IPS-NIHi7 (cell line): Measurements from ENCODE around the gene SLC23A3.

Experiments
- DNase-seq: peaks from one replicate; pipeline ENCODE4 v3.0.0; 2012; ENCODE audit warnings: mixed read lengths; ENCODE audit errors: extremely low spot score

The SLC23A3 gene

DNA sequence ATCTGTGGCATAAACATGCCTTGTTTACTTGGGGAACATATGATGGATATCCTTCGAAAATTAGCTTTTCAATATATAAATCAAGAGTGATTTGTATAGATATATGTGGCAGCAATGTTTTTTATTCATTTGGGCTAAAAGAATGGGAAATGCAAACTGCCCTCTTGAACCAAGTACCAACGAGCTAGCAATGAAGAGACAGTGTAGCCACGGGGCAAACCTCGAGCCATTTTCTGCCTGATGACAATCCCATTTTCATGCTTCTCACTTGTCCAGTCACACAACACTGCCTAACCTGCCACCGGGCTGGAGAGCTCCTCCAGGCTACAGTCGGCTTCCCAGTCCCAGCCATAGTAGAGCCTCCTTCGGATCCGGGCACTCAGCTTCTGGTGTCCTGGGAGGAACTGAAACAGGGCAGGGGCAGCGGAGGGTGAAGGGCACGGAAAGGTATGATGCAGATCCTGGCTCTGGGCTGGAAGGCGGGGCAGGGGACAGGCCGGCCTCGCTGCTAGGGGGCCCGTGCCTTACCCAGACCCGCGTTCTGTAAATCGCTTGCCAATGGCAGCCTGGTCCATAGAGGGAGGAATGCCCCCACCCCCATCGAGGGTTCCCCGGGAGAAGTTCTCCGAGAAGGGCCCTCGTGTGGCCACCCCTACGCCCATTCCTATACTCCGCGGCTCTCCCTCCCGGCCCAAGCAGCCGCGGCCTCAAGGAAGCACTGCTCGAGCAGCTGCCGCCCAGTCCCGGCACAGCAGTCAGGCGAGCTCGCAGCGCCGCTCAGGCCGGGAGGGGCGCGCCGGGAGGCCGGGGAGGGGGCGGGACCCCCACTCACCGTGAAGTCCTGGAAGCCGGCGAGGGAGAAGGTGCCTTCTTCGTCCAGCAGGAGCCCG, 6.3 kb upstream of the SLC23A3 start:
- peak; percentile 44 for DNase-seq

DNA sequence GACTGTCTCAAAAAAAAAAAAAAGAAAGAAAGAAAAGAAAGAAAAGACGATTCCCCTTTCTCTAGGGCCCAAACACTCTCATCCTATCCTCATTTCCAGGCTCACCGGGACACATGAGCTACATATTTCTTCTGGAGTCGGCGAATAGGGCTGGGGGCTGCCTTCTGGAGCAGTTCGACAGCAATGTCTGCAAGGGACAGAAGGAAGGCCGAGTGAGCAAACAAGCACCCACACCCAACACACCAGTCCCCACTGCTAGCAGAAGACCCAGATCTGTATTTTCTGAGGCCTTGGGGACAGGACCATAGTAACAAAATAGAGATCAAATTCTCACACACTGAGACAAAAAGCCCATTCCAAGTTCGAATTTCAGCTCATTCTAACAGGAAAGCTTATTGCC, 5.7 kb upstream of the SLC23A3 start:
- no peak for DNase-seq

DNA sequence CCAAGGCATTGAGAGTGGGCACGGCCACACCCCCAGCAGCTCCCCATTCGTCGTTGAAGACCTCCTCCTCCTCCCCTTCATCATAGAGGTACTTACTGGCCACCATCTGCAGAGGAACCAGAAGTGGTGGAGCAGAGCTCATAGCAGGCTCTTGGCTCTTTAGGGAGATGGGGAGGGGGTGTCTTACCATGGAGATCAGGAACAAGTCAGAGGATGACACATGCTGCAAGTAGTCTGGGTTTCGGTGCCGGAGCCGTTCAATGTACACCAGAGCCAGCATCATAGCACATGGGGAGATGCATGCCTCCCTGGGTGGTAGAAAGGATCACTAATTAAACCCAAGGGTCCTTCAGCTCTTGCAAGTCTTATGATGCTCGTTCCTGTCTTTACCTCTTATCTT, 5.0 kb upstream of the SLC23A3 start:
- DNase-seq: no peak

DNA sequence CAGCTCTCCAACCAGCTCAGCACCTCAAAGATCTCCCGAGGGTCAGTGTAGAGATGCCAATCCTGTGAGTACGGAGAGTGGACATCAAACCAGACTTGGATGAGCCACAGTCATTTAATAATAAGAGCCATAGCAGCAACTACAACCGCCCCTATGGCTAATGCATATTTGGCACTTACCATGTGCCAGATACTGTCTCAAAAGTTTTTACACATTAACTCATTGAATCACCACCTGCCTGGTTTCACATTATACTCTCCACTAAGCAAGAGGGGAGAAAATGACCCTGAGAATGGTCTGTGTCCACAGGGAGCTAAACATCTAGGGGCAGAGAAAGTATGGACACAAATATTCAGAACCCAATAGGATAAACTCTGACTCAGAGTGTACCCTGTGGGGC, 4.3 kb upstream of the SLC23A3 start:
- no peak for DNase-seq

DNA sequence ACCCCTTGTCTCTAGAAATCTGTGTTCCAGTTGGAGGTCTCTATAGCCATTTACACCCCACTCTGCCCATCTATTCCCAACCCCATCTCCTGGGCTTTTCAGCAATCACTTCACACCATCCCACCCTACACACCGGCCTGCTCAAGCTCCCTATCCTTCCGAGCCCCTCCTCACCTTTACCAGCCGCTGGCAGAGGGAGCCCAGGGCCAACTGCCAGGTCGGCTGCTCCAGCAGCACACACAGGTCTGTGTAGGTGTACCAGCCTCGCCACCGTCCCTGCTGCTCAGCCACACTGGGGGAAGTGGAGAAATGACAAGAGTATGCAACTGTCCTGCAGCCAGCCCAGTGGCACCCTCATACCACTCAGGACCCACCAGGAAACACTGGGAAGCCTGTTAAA, 3.3 kb upstream of the SLC23A3 start:
- DNase-seq: no peak

DNA sequence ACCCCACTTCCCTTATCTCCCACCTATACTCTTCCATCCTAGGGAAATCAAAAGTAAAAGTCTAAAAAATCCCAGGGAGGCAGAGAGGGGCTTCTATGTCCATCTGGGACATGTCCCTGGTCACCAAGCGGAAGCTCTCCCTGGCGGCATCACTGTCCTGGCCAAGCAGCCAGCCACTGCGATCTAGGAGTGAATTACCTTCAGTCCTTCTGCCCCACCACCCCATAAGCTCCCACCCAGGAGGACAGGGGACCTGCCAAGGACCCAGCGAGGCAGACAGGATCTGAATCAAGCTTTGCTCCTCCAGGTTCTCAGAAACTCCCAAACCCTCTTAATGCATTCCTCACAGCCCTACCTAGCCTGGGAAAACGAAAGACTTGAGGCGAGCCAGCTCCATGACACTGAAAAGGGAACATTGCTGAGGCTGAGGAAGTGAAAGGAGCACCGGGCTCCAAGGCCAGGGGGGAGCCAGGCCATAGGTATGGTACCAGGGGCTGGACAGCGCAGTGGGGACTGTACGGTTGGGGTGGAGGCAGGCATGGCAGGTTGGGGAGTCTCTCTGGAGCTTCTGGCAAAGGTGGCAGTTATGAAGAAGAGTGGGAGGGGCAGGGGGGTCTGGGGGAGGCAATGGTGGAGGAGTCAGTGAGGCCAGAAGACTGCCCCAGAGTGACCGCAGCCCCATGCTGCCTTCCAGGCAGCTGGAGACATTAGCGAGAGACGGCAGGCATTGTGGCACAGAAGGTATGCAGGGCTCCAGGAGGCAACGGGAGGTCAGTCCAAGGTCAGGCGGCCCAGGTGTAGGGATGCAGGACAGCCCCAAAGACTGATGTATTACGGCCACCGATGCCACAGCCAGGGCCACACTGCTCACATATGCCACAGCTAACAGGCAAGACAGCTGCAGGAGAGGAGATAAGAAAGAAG, 2.7 kb upstream of the SLC23A3 start:
- no peak for DNase-seq

DNA sequence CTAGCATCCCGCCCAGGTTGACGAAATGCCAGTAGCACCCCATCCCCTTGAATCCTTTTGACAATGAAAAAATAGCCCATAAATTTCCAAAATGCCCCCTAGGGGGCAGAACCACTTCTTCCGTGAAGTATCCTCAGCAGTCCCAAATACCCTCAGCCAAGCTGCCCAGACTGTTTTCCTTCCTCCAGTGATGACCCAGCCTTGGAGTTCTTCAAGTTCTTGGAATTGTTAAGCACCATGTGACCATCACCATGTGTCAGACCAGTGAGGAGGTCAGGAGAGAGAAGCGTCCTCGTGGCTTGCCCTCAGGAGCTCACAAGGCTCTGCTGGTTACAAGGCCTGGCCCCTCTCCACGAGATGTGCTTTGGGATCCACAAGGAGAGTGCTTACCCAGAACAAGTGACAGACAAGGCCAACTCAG, 1.4 kb upstream of the SLC23A3 start:
- DNase-seq: peak; percentile 63

DNA sequence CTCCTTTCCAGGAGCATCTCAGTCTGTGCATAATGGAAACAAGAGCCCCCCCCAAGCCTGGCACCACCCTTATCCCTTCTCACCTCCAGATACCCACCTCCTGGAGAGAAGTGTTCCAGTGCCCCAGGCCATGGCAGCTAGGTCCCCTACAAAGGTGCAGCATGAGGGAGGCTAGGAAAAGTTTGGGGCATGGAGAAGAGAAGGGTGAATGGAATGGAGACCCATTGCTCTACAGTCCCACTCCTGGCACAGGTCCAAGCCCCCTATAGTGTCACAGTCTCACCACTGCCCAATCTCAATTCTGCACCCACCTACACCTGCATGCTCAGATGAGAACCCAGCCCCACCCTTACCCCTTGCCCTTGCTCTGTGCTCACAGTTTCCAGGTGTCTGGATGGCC, 897 bp downstream of the SLC23A3 start:
- no peak for DNase-seq

DNA sequence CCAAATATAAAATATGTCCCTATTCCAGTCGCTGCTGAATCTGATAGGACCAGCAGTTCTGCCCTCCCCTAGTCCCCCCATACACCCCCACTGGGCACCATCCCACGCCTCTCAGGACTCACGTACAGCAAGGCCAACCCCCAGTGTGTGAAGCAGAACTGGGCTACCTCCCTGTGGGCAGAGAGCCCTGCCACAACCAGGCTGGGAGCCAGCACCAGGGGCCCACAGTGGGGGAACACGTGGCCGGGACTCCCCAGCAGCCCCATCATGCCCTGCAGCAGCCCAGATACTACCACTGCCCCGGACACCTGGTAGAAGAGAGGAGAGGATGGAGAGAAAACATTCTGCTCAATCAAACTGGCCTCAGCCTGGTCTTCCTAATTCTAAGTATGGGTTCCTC, 1.3 kb downstream of the SLC23A3 start:
- DNase-seq: no peak

DNA sequence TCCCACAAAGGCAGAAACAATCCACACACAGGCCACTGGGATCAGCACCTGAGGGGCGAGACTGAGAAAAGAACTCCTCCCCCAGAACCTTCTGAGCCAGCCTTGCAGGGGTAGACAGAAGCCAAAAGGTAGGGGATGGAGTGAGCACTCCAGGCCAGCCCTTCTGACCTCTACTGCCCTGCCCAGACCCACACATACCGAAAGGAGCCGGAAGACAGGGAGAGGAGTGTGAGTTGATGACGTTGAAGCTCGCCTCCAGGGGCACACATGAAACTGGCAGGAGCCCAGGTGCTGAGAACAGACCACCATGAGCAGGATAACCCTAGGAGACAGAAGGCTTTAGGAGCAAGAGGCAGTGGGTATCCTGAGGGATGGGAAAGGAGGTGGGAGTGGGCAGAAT, 1.8 kb downstream of the SLC23A3 start:
- DNase-seq: no peak

DNA sequence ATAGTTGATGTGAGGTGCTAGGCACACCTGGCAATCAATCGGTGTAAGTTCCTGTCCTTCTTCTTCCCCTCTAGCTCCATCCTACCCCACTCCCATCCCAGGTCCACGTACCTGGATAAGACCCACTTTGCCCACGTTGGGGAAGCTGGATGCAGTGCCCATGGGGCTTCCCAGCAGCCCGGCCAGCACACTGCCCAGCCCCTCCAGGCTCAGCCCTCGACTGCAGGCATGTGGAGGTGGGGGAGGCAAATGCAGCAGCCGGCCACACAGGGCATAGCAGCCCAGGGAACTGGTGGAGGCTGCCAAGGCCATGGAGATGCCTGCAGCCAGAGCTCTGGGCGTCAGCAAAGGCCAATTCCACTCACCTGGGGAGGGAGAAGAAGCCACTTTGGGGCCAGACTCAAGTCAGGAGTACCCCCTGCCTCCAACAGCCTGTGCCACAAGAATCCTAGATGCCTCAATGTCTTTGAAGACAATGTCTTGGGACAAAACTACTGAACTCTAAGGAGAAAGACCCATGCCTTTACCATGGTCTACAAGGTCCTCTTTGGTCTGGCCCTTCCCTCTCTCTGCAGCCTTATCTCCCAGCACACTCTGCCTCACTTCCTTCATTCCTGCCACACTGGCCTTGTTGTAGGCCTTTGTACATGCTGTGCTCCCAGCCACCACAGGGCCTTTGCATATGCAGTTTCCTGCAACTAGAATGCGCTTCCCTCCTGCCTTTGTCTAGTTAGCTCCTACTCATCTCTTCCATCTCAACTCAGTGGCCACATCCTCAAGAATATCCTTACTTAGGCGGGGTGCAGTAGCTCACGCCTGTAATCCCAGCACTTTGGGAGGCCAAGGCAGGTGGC, 4.5 kb downstream of the SLC23A3 start:
- DNase-seq: no peak

DNA sequence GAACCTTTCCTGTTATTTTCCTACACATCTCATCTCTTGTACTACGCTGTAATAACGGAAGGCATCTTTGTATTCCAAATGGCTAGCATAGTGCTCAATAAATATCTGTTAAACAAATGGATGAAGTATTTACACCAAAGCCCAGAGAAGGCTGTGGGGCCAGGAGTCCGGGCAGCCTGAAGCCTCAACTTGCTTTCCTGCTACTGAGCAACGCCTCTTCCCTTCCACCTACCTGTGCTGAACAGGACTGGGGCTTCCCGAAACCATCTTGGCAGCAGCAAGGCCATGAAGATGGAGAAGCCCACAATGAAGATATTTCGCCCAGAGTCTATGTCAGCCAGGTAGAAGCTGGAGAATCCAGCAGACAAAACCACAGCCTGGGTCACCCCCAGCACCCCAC, 6.7 kb downstream of the SLC23A3 start:
- DNase-seq: no peak

DNA sequence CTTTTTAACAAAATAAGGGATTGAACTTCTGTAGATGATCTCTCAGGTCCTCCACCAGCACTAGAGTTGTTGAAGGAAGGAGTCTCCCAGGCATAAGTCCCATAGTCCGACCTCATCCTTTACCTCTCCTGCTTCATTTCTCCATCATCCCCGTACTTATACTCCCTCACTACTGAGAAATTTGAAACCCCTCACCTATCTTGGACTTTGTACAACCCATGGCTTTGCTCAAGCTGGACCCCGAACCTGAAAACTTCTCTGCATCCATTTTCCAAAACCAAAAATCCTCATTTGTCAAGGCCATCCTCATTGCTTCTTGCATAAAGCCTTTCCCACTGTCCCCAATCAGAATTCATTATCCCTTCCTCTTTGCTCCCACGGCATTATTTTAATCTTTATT, 8.7 kb downstream of the SLC23A3 start:
- no peak for DNase-seq

DNA sequence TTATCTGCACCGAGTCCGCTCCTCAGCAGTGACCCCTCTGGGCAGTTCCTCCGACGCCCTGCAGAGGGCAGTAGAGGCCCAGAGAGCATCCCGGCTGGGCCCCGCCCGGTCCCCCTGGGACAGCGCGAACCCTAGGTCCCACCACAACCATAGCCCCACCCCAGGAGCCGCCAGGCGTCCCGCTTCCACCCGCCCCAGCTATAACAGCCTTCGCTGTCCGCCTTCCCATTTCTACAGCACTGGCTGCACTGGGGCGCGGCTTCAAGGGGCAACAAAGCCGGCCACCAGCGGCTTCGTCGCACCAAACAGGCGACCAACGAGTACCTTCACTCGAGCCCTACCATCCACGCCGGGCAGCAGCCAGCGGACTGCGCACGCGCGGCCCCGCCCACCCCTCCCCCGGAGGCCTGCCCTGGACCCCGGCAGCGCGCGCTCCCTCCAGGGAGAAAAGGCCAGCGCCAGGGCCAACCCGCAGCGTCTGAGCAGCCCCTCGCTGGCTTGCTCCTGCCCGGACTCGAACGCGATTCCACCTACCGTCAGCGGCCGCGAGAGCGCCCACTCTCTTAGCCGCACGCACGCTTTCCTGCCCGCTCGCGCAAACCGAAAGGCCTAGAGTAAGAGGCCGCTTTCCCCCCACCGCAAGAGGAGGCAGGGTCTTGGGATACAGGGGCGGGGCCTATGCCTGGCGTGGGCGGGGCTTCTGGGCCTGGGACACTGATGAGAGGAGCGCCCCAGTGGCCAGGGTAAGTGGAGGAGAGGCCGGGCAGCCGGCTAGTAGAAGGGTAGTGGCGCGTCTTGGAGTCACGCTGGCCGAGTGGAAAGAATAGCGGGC, 9.4 kb downstream of the SLC23A3 start, which contains the start of gene NHEJ1:
TSS of gene NHEJ1 (minus strand) at position 630 of the 832 bp plus-strand sequence. CDS start 2,453 bp downstream, outside the sequence.
- peak; percentile 97 for DNase-seq

DNA sequence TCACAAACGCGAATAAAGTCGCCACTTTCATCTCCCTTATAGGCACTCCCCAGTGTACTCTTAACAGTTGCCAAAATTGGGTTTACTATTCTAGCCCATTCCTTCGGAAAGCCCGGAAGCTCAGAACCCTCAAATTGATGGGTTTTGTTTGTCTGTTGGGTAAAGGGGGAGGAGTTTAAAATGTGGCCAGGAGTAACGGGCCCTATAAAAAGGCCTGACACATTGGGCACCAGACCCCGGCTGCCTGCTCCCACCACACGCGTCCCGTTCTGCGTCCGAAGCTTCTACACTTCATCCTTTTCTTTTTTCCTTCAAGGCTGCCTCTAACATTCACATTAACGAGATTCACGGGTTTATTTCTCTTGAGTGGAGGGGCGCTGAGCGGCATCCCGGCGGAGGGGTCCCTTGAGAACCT, 10.1 kb downstream of the SLC23A3 start:
- no peak for DNase-seq

DNA sequence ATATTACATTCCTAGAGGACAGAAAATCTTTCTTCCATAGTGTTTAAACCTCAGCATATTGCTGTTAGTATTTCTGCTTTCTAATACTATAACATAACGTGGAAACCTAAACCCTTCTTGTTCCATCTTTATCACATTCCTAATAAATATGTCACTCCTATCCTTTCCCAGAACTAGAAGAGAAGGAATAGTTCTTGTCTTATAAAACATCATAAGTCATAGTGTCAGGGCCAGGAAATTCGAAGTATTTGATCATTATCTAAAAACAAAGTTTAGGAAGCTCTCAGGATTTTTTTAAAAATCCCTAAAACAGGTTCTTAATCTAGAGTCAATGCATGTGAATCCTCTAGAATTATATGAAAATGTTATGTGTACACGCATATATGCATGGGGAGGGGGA, 11.2 kb downstream of the SLC23A3 start:
- DNase-seq: no peak

DNA sequence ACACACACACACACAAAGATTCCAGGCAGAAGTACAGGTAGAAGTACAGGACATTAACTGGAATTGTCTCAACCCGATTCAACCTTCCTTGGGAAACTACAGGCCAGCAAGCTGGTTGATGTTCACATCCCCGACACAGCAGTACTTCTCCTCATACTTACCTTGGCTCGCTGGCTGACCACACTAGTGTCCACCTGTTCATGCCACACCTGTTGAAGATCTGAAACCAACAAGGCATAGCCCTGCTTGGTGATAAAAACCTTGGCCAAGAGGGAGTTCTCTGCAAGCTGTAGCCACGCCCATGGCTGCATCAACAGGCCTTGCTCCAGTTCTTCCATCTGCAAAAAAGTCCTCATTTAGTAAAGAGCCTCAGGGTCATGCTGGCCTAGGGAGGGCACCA, 11.8 kb downstream of the SLC23A3 start:
- DNase-seq: no peak

DNA sequence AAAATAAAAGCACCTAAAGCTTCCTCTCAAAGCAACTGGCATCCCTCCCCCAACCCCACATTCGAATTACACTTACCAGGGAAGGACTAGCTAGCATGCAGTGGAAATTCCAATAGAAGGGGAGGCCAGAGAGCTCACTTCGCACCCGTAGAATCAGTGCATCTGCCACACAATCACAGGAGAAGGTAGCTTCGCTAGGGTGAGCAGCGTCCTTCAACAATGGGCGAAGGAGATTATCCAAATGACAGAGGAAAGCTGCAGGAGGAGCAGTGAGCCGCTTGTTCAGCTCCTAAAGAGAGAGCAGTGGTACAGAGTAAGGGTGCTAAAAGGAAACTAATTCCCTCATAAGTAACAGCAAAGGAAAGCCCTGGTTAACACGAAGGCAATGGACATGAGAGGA, 12.4 kb downstream of the SLC23A3 start:
- no peak for DNase-seq

DNA sequence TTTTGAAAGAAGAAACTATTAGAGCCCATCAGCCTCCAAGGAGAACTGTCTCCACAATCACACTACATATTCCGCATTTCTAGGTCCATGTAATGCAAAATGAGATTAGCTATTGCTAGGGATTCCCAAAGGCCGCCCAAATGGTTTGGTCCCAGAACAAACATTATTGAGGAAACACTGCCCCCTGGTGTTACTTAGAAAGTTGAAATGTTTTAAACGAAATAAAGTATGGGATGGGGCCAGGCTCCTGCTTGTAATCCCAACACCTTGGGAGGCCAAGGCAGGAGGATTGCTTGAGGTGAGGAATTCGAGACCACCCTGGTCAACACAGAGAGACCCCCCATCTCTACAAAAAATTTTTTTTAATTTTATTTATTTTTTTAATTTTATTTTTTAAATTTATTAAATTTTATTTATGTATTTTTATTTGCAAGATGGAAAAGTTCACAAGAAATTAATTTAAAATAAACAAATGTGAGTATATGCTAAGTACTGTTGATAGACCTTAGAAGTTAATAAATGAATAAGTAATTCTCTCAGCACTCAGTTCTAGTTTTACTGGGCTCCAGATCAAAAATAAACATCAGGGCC, 14.7 kb downstream of the SLC23A3 start:
- DNase-seq: peak; percentile 72

DNA sequence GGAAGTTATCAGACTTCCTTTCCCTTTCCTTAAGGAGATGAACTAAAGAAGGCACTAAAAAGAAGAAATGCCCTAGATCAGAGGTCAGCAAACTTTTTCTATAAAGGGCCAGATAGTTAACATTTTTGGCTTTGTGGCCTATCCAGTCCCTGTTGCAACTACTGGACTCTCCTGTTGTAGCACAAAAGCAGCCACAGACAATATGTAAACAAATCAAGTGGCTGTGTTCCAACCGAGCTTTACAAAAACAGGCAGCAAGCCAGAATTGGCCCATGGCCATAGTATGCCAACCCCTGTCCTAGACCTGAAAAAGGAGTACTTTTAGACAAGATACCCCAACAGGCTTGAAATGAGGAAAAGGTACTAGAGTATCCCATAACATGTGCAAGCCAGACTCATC, 20.2 kb downstream of the SLC23A3 start:
- no peak for DNase-seq
